WERI-Rb-1 (cell line): Measurements from ENCODE around the gene DMD.

Experiments used
- DNase-seq: peaks from one replicate; pipeline ENCODE4 v3.0.0-alpha.2; 2020
- H3K27ac ChIP-seq: fragments of 250-450 bp; sonication (Bioruptor Pico); 2 replicates; pipeline ENCODE4 v1.5.1; 2020; ENCODE audit warnings: mild to moderate bottlenecking, moderate library complexity
- H3K27me3 ChIP-seq: fragments of 250-450 bp; sonication (Bioruptor Pico); 2 replicates; pipeline ENCODE4 v1.5.1; 2021; ENCODE audit warnings: mild to moderate bottlenecking, low read depth, moderate library complexity; ENCODE audit not compliant: insufficient read depth, severe bottlenecking
- H3K36me3 ChIP-seq: fragments of 250-450 bp; sonication (Bioruptor Pico); 2 replicates; pipeline ENCODE4 v1.5.1; 2020; ENCODE audit warnings: mild to moderate bottlenecking, moderate library complexity
- H3K4me3 ChIP-seq: 2 replicates; pipeline ENCODE4 v1.5.1; 2011; ENCODE audit warnings: low read depth, mild to moderate bottlenecking, control low read depth, low read length
- H3K9me3 ChIP-seq: fragments of 250-450 bp; sonication (Bioruptor Pico); 2 replicates; pipeline ENCODE4 v1.5.1; 2021; ENCODE audit warnings: mild to moderate bottlenecking, moderate library complexity; ENCODE audit not compliant: severe bottlenecking
- TF ChIP-seq, protein P1 (sequence below): IDR thresholded peaks from 2 replicates; pipeline ENCODE4 v1.5.1; 2011; ENCODE audit warnings: low read depth, mild to moderate bottlenecking, control low read depth, inconsistent platforms, low read length

The DMD gene

GRCh38 chrX:31092970-31093638 is 2118.2 kb downstream of the DMD start:
- H3K36me3 ChIP-seq: no peaks in the 10 kb centered on the region
- DNase-seq: no peak
- no peak overlapping the region for H3K27ac ChIP-seq
- TF ChIP-seq, protein P1, sequence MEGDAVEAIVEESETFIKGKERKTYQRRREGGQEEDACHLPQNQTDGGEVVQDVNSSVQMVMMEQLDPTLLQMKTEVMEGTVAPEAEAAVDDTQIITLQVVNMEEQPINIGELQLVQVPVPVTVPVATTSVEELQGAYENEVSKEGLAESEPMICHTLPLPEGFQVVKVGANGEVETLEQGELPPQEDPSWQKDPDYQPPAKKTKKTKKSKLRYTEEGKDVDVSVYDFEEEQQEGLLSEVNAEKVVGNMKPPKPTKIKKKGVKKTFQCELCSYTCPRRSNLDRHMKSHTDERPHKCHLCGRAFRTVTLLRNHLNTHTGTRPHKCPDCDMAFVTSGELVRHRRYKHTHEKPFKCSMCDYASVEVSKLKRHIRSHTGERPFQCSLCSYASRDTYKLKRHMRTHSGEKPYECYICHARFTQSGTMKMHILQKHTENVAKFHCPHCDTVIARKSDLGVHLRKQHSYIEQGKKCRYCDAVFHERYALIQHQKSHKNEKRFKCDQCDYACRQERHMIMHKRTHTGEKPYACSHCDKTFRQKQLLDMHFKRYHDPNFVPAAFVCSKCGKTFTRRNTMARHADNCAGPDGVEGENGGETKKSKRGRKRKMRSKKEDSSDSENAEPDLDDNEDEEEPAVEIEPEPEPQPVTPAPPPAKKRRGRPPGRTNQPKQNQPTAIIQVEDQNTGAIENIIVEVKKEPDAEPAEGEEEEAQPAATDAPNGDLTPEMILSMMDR: no peak
- no peak overlapping the region for H3K4me3 ChIP-seq
- peaks cover 4% of the 10 kb centered on the region for H3K27me3 ChIP-seq
- H3K9me3 ChIP-seq: no peaks in the 10 kb centered on the region

- H3K9me3 ChIP-seq: no peaks in the 10 kb centered on the region
- TF ChIP-seq, protein P1: no peak
- H3K27ac ChIP-seq: no peak overlapping the region
- H3K36me3 ChIP-seq: no peaks in the 10 kb centered on the region
- DNase-seq: no peak
- peaks cover 4% of the 10 kb centered on the region for H3K27me3 ChIP-seq
- H3K4me3 ChIP-seq: no peak overlapping the region
These were observed 2118.9 kb downstream of the DMD start for GRCh38 chrX:31092476-31092875.

- Histone ChIP-seq H3K27ac (no peak overlapping the region), H3K36me3 (no peaks in the 10 kb centered on the region), H3K9me3 (no peaks in the 10 kb centered on the region), H3K4me3 (no peak overlapping the region), H3K27me3 (peaks cover 4% of the 10 kb centered on the region)
- DNase-seq: no peak
- TF ChIP-seq, protein P1: no peak
These were observed 2119.5 kb downstream of the DMD start for GRCh38 chrX:31091819-31092218.

DNA sequence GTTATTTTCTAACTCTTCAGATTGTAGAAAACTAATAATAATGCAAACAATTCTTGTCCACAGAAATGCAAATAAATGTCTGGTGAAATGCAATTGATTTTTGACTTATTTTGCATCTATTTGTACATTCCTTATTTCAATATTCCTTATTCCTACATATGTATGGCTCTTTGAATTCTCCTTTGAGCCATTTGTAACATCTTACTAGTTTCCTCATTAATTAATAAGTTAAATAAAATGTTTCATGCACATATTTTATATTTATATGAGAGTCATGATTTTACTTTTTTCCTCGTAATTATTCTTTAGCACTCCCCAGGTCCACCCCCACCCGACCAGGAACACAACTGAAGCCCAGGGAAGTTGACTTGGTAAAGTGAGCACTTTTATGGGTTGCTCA is 2136.8 kb downstream of the DMD start:
- Histone ChIP-seq H3K27ac (no peak overlapping the region), H3K36me3 (no peaks in the 10 kb centered on the region), H3K9me3 (no peaks in the 10 kb centered on the region), H3K4me3 (no peak overlapping the region), H3K27me3 (no peaks in the 10 kb centered on the region)
- TF ChIP-seq, protein P1: no peak
- no peak for DNase-seq

DNA sequence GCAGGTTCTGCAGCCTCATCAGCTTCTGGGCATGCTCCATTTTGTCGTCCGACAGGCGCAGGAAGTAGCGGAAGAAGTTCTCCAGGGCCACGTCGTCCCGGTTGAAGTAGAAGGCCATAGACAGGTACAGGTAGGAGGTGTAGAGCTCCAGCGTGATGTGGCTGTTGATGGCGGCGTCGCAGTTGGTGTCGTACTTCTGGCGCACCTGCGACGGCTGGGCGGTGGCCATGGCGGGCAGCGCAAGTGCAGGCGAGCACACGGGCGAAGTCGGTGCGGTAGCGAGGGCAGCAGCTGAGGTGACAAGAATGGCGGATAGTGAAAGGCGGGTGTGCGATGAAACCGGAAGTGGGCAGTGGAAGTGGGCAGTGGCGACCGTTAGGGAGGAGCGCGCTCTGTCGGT is 2139.6 kb downstream of the DMD start, which contains the start of gene FTHL17:
Gene FTHL17 (minus strand): TSS at position 317 of the 400 bp plus-strand sequence. CDS start 88 bp downstream, at position 229.
- Histone ChIP-seq H3K27me3 (peaks cover 3% of the 10 kb centered on the region), H3K27ac (no peak within 1 kb of the TSS), H3K36me3 (no peaks in the 10 kb centered on the region), H3K9me3 (peaks cover under 1% of the 10 kb centered on the region), H3K4me3 (no peak within 1 kb of the TSS)
- TF ChIP-seq, protein P1: no peak
- no peak for DNase-seq

DNA sequence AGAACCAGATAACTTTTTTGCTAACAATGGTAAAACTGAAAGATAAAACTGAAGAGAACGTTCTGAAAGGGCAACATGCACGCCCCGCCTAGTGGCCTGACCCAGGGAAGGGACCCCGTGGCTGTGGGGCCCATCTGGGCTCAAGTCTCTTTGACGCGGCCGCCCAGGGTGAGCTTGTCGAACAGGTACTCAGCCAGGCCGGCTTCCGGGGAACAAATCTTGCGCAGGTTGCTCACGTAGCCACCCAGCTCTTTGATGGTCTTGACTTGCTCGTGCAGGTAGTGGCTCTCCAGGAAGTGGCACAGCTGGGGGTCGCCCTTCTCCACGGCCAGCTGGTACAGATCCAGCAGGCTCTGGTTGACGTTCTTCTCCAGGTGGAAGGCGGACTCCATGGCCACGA is 2140.1 kb downstream of the DMD start:
- H3K4me3 ChIP-seq: no peak overlapping the region
- TF ChIP-seq, protein P1: no peak
- H3K9me3 ChIP-seq: peaks cover 3% of the 10 kb centered on the region
- no peak for DNase-seq
- H3K27me3 ChIP-seq: peaks cover 3% of the 10 kb centered on the region
- no peak overlapping the region for H3K27ac ChIP-seq
- no peaks in the 10 kb centered on the region for H3K36me3 ChIP-seq
